DND-41 (cell line): ENCODE measurements around the gene EFNB3.

Source experiments
- ATAC-seq: fragments of 200-7000 bp; cut with Tn5 transposase; 3 replicates; pipeline ENCODE4 v1.9.1; 2021; ENCODE audit warnings: low read depth; ENCODE audit not compliant: insufficient read depth
- DNase-seq: peaks from one replicate; pipeline ENCODE4 v3.0.0-alpha.2; 2020
- H2AFZ ChIP-seq: 2 replicates; pipeline ENCODE4 v1.6.0; 2012; ENCODE audit warnings: low read depth, low read length
- H3K27ac ChIP-seq: 2 replicates; pipeline ENCODE4 v1.5.1; 2012; ENCODE audit warnings: low read length, inconsistent platforms
- H3K27me3 ChIP-seq: fragments of 200-600 bp; sonication (generic); 2 replicates; pipeline ENCODE4 v1.6.0; 2012; ENCODE audit warnings: low read length, mild to moderate bottlenecking, inconsistent platforms; ENCODE audit not compliant: insufficient read depth, poor library complexity
- H3K36me3 ChIP-seq: 2 replicates; pipeline ENCODE4 v1.5.1; 2012; ENCODE audit warnings: low read length, inconsistent platforms; ENCODE audit not compliant: insufficient read depth
- H3K4me1 ChIP-seq: 2 replicates; pipeline ENCODE4 v1.5.1; 2012; ENCODE audit warnings: mild to moderate bottlenecking, low read length; ENCODE audit not compliant: insufficient read depth
- H3K4me2 ChIP-seq: 2 replicates; pipeline ENCODE4 v1.6.0; 2012; ENCODE audit warnings: mild to moderate bottlenecking, moderate library complexity, low read length, inconsistent platforms; ENCODE audit not compliant: insufficient read depth
- H3K4me3 ChIP-seq, 2 experiments: fragments of 200-600 bp in 1 of 2; shearing (Covaris generic) in 1 of 2; 2 replicates each; pipeline ENCODE4 v1.5.1; 2012 to 2016; ENCODE audit warnings: inconsistent platforms in 2 of 2, low read length in 2 of 2, mild to moderate bottlenecking in 2 of 2, low read depth in 1 of 2, moderate library complexity in 1 of 2
- H3K79me2 ChIP-seq: 2 replicates; pipeline ENCODE4 v1.6.0; 2012; ENCODE audit warnings: low read length, inconsistent platforms; ENCODE audit not compliant: insufficient read depth
- H3K9ac ChIP-seq: 2 replicates; pipeline ENCODE4 v1.6.0; 2012; ENCODE audit warnings: low read depth, mild to moderate bottlenecking, inconsistent platforms, low read length, moderate library complexity
- H3K9me3 ChIP-seq: 2 replicates; pipeline ENCODE4 v1.5.1; 2012; ENCODE audit warnings: low read length, moderate library complexity, mild to moderate bottlenecking, inconsistent platforms; ENCODE audit not compliant: insufficient read depth, severe bottlenecking
- H4K20me1 ChIP-seq: 2 replicates; pipeline ENCODE4 v1.6.0; 2012; ENCODE audit warnings: low read length; ENCODE audit not compliant: insufficient read depth
- EZH2 ChIP-seq: IDR thresholded peaks from 3 replicates; pipeline ENCODE4 v1.6.1; 2012; ENCODE audit warnings: borderline replicate concordance, low read depth, mild to moderate bottlenecking, moderate library complexity, low read length, inconsistent platforms; ENCODE audit not compliant: severe bottlenecking
- TF ChIP-seq, protein P1 (sequence below): IDR thresholded peaks from 2 replicates; pipeline ENCODE4 v1.5.1; 2012; ENCODE audit warnings: borderline replicate concordance, low read length, moderate library complexity, mild to moderate bottlenecking; ENCODE audit not compliant: poor library complexity, severe bottlenecking; ENCODE audit errors: extremely low read depth

The EFNB3 gene

DNA sequence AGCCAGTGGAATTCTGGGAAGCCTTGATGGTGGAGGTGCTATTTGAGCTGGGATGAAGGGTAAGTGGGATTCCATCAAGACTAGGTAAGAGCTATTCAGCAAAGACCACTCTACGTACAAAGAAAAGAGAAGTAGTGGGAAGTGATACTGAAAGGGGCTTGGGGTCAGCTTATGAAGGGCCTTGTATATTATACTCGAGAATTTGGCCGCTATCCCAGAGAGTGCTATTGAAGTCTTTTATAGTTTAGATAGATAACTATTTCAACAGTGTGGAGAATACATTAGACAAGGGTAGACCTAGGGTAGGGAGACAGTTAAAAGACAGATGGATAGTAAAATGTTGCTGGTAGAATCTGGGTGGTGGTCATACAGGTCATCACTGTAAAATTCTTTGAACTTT lies 22.9 kb downstream of the EFNB3 start:
- no peaks in the 10 kb centered on the region for H3K36me3 ChIP-seq
- no peaks in the 10 kb centered on the region for H4K20me1 ChIP-seq
- no peaks in the 10 kb centered on the region for H3K9me3 ChIP-seq
- H3K4me2 ChIP-seq: no peak overlapping the region
- H3K27ac ChIP-seq: no peak overlapping the region
- peaks cover 4% of the 10 kb centered on the region for H3K27me3 ChIP-seq
- no peak overlapping the region for H3K4me3 ChIP-seq
- ATAC-seq: no peak
- H3K79me2 ChIP-seq: no peaks in the 10 kb centered on the region
- DNase-seq: no peak
- no peak overlapping the region for H2AFZ ChIP-seq
- TF ChIP-seq, protein P1, sequence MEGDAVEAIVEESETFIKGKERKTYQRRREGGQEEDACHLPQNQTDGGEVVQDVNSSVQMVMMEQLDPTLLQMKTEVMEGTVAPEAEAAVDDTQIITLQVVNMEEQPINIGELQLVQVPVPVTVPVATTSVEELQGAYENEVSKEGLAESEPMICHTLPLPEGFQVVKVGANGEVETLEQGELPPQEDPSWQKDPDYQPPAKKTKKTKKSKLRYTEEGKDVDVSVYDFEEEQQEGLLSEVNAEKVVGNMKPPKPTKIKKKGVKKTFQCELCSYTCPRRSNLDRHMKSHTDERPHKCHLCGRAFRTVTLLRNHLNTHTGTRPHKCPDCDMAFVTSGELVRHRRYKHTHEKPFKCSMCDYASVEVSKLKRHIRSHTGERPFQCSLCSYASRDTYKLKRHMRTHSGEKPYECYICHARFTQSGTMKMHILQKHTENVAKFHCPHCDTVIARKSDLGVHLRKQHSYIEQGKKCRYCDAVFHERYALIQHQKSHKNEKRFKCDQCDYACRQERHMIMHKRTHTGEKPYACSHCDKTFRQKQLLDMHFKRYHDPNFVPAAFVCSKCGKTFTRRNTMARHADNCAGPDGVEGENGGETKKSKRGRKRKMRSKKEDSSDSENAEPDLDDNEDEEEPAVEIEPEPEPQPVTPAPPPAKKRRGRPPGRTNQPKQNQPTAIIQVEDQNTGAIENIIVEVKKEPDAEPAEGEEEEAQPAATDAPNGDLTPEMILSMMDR: no peak
- TF ChIP-seq EZH2: no peak
- H3K9ac ChIP-seq: no peak overlapping the region
- no peaks in the 10 kb centered on the region for H3K4me1 ChIP-seq

DNA sequence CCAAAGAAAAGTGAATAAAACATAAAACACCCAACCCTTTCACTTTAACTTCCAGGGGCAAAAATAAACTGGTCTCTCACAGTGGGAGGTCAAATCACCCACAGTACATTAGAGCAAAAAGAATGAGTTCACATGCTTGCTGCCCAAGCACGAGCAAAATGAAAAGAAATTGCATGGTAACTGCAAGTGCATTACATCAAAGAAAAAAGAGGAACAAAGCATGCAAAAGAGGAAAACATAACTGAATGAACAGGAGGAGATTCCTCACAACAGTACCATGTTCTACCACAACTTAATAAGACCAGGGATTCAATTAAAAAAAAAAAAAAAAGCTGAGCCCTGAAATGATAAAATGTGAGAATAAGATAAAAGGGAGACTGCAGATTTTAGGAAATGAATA lies 24.8 kb downstream of the EFNB3 start:
- TF ChIP-seq, protein P1: no peak
- no peak for TF ChIP-seq EZH2
- Histone ChIP-seq H3K27ac (no peak overlapping the region), H2AFZ (no peak overlapping the region), H4K20me1 (no peaks in the 10 kb centered on the region), H3K4me1 (no peaks in the 10 kb centered on the region), H3K9me3 (no peaks in the 10 kb centered on the region), H3K79me2 (no peaks in the 10 kb centered on the region), H3K36me3 (no peaks in the 10 kb centered on the region), H3K4me3 (no peak overlapping the region), H3K9ac (no peak overlapping the region), H3K27me3 (peaks cover 10% of the 10 kb centered on the region), H3K4me2 (no peak overlapping the region)
- no peak for DNase-seq
- ATAC-seq: no peak

DNA sequence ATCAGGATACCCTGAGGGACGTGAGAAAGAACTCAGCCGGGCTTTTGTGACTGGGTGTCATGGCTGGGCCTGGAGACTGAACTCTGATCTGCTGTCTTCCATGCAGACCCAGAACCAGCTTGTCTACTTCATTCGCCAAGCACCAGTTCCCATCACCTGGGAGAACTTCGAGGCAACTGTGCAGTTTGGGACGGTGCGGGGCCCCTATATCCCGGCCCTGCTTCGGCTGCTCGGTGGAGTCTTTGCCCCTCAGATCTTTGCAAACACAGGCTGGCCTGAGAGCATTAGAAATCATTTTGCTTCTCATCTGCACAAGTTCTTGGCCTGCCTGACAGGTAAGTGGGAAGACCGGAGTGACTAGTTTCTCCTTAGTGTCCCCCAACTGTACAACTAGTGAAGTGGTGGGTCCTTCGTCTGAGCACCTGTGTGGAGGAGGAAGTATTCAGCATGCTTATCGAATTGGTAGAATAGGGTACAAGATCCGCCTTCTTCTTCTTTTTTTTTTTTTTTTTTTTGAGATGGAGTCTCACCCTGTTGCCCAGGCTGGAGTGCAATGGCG lies 28.1 kb downstream of the EFNB3 start:
- no peak overlapping the region for H3K9ac ChIP-seq
- H3K4me2 ChIP-seq: no peak overlapping the region
- no peaks in the 10 kb centered on the region for H3K9me3 ChIP-seq
- no peaks in the 10 kb centered on the region for H3K79me2 ChIP-seq
- TF ChIP-seq EZH2: no peak
- no peaks in the 10 kb centered on the region for H3K4me1 ChIP-seq
- H3K4me3 ChIP-seq: no peak overlapping the region
- peaks cover 21% of the 10 kb centered on the region for H3K27me3 ChIP-seq
- no peak for ATAC-seq
- no peaks in the 10 kb centered on the region for H4K20me1 ChIP-seq
- no peaks in the 10 kb centered on the region for H3K36me3 ChIP-seq
- no peak overlapping the region for H2AFZ ChIP-seq
- H3K27ac ChIP-seq: no peak overlapping the region
- no peak for DNase-seq

DNA sequence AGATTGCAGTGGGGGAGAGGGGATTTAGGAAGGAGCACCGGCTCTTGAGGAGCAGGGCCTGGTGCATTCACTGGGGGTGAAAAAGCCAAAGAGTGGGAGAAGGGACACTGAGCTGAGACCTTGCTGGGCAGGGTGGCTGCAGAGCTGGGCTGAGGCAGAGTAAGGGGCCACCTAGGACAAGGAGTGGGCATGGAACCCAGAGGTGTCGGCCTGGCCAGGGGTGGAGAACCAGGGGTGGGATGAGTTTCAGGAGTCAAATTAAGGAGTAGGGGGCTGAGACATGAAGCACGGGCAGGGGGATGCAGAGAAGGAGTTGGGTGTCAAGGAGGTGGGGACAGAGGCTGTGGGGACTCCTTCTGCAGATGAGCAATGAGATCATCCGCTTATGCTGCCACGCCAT lies 32.6 kb downstream of the EFNB3 start:
- no peaks in the 10 kb centered on the region for H3K9me3 ChIP-seq
- H3K9ac ChIP-seq: no peak overlapping the region
- no peak overlapping the region for H3K4me3 ChIP-seq
- peaks cover 26% of the 10 kb centered on the region for H3K27me3 ChIP-seq
- no peaks in the 10 kb centered on the region for H3K36me3 ChIP-seq
- H3K4me2 ChIP-seq: no peak overlapping the region
- DNase-seq (no peak), ATAC-seq (no peak)
- H3K27ac ChIP-seq: no peak overlapping the region
- H3K79me2 ChIP-seq: no peaks in the 10 kb centered on the region
- no peaks in the 10 kb centered on the region for H4K20me1 ChIP-seq
- TF ChIP-seq EZH2: no peak
- TF ChIP-seq, protein P1: no peak
- H3K4me1 ChIP-seq: no peaks in the 10 kb centered on the region
- no peak overlapping the region for H2AFZ ChIP-seq
